OCI-LY7 (cell line): ENCODE measurements around the gene CCDC126. TPM values are rescaled to one million over a fixed set of nuclear protein-coding genes. Genes with fewer than 3 reads are reported as not detected.
"Not testable (repeated sequence)": the region's sequence is repeated elsewhere in the genome, so short reads cannot be mapped to it uniquely, and the experiment has no call there.

Source experiments
- BruUV-seq: library from RNA; stranded (reverse); fragments of 400-500 nt; replicated peaks from 2 replicates; lab custom pipeline; 2021; lab: Mats Ljungman, UMichigan
- CTCF ChIA-PET: fragments of 300-600 bp; sonication (Branson Sonifier 250); formaldehyde crosslinking; loops from one replicate; lab custom pipeline; 2022; ENCODE audit warnings: antibody characterized with exemption; ENCODE audit not compliant: unreplicated experiment; lab: Charles Lee
- POLR2A ChIA-PET: fragments of 300-600 bp; sonication (Branson Sonifier 250); formaldehyde crosslinking; loops from one replicate; lab custom pipeline; 2022; ENCODE audit warnings: antibody characterized with exemption; lab: Charles Lee
- DNase-seq: peaks from one replicate; pipeline ENCODE4 v3.0.0-alpha.2; 2015; ENCODE audit warnings: low spot score
- H2AFZ ChIP-seq: fragments of 200-600 bp; sonication (generic), shearing (Covaris generic); 2 replicates; pipeline ENCODE4 v1.6.1; 2014; ENCODE audit warnings: mild to moderate bottlenecking, antibody characterized with exemption, low read length, moderate library complexity
- H3K27ac ChIP-seq: fragments of 200-600 bp; sonication (generic); 2 replicates; pipeline ENCODE4 v1.5.1; 2014; ENCODE audit warnings: mixed run types, low read depth, mild to moderate bottlenecking, moderate library complexity, low read length, inconsistent platforms; ENCODE audit not compliant: poor library complexity, severe bottlenecking
- H3K36me3 ChIP-seq: fragments of 200-600 bp; sonication (generic); 2 replicates; pipeline ENCODE4 v1.6.1; 2014; ENCODE audit warnings: mild to moderate bottlenecking, antibody characterized with exemption, low read length, moderate library complexity, mixed read lengths; ENCODE audit not compliant: insufficient read depth
- H3K4me1 ChIP-seq: fragments of 200-600 bp; sonication (generic); 2 replicates; pipeline ENCODE4 v1.5.1; 2014; ENCODE audit warnings: mild to moderate bottlenecking, low read length; ENCODE audit not compliant: insufficient read depth, poor library complexity, severe bottlenecking
- H3K4me2 ChIP-seq: fragments of 200-600 bp; sonication (generic); 2 replicates; pipeline ENCODE4 v1.6.1; 2014; ENCODE audit warnings: mild to moderate bottlenecking, low read length
- H3K4me3 ChIP-seq: fragments of 200-600 bp; sonication (generic); 2 replicates; pipeline ENCODE4 v1.5.1; 2014; ENCODE audit warnings: mild to moderate bottlenecking, low read depth, low read length; ENCODE audit not compliant: poor library complexity, severe bottlenecking
- H3K79me2 ChIP-seq: fragments of 200-600 bp; sonication (generic); 2 replicates; pipeline ENCODE4 v1.6.1; 2016; ENCODE audit warnings: low read depth, mild to moderate bottlenecking, low read length, moderate library complexity, mixed read lengths; ENCODE audit not compliant: insufficient read depth
- H3K9me2 ChIP-seq: fragments of 200-600 bp; sonication (generic); 2 replicates; pipeline ENCODE4 v1.6.1; 2016; ENCODE audit warnings: mild to moderate bottlenecking, low read length, mixed read lengths; ENCODE audit not compliant: insufficient read depth
- H3K9me3 ChIP-seq: fragments of 200-600 bp; sonication (generic); 2 replicates; pipeline ENCODE4 v1.6.1; 2014; ENCODE audit warnings: mild to moderate bottlenecking, mixed run types, low read length, mixed read lengths
- H4K20me1 ChIP-seq: fragments of 200-600 bp; sonication (generic); 2 replicates; pipeline ENCODE4 v1.6.1; 2014; ENCODE audit warnings: mild to moderate bottlenecking, antibody characterized with exemption, low read length, moderate library complexity, mixed read lengths; ENCODE audit not compliant: insufficient read depth
- EZH2phosphoT487 ChIP-seq: fragments of 200-600 bp; sonication (generic); IDR thresholded peaks from 2 replicates; pipeline ENCODE4 v1.6.1; 2018; ENCODE audit warnings: low read depth, borderline replicate concordance, mild to moderate bottlenecking, mixed run types, antibody characterized with exemption, low read length, moderate library complexity, mixed read lengths
- intact Hi-C: fragments of 100-400 bp; cut with micrococcal nuclease; formaldehyde crosslinking; loops from one replicate; pipeline ENCODE4 v1.10.0; 2022; ENCODE audit not compliant: unreplicated experiment
- total RNA-seq, 2 experiments: library from RNA; depleted of rRNA in 1 of 2; stranded (reverse); fragments of >200 nt in 1 of 2; shearing (Covaris generic) in 1 of 2; gene quantifications; 2 replicates each; pipeline ENCODE4 v1.2.3, GENCODE V29; 2014 to 2022
- TF ChIP-seq, protein P1 (sequence below): fragments of 200-600 bp; sonication (generic); conservative IDR thresholded peaks from 2 replicates; pipeline ENCODE4 v1.5.1; 2014; ENCODE audit warnings: mild to moderate bottlenecking, antibody characterized with exemption, low read length, moderate library complexity, mixed read lengths

The CCDC126 gene
- total RNA-seq, 2 experiments from 2014 or later, result 9.6 to 14.2 TPM

DNA sequence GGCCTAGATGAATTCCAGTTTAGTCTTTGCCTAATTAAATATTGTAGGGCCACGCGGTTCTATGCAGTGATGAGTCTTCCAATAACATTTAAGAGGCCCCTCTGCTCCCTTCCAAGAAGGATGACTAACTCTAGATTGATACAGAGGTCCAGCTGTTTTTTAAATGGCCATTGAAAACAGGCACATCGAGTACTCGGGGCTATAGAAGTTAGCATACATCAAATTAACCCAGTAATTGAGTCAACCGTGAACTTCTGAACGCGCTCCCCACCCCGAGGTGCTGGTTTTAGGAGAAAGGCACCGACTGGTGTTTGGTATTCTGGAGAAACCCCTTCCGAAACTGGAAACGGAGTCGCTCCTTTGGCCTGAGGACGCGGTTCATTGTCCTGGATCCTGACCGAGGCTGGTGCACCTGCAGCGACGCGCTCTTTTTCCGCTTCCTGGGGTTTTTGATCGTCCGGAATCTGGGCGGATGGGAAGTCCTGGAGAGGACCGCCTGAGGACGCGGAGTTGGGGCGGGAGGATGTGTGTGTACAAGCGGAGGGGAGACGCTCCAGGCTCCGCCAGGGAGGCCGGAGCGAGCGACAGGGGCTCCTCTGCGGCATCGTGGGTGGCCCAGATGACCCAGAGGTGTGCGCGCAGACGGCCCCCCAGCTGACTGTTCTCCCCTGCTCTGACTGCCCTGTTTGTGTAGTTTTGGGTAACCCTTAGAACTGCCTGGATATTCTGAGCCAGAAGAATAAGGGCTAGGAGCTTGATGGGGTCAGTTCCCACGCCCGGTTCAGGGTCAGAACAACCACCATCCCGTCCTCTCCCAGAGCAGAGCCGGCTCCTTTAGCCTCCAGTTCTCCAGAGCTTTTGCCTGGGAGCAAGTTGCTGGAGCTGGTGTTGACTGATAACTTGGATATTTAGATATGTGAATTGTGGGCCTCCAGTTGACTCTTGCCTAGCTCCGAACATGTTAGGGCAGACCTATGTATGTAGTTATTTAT, 83.5 kb downstream of the CCDC126 start:
- Histone ChIP-seq H3K4me2 (peak overlapping the region; percentile 75), H3K27ac (peak overlapping the region; percentile 27), H3K4me1 (peaks cover 7% of the 10 kb centered on the region), H3K9me3 (no peaks in the 10 kb centered on the region), H3K36me3 (no peaks in the 10 kb centered on the region), H3K79me2 (no peaks in the 10 kb centered on the region), H4K20me1 (no peaks in the 10 kb centered on the region), H3K4me3 (peak overlapping the region; percentile 70), H3K9me2 (no peaks in the 10 kb centered on the region), H2AFZ (peak overlapping the region; percentile 68)
- intact Hi-C loops, result no loop called here
- BruUV-seq, result TSS peak; percentile 90
- TF ChIP-seq, protein P1, sequence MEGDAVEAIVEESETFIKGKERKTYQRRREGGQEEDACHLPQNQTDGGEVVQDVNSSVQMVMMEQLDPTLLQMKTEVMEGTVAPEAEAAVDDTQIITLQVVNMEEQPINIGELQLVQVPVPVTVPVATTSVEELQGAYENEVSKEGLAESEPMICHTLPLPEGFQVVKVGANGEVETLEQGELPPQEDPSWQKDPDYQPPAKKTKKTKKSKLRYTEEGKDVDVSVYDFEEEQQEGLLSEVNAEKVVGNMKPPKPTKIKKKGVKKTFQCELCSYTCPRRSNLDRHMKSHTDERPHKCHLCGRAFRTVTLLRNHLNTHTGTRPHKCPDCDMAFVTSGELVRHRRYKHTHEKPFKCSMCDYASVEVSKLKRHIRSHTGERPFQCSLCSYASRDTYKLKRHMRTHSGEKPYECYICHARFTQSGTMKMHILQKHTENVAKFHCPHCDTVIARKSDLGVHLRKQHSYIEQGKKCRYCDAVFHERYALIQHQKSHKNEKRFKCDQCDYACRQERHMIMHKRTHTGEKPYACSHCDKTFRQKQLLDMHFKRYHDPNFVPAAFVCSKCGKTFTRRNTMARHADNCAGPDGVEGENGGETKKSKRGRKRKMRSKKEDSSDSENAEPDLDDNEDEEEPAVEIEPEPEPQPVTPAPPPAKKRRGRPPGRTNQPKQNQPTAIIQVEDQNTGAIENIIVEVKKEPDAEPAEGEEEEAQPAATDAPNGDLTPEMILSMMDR, result no peak
- no peak for TF ChIP-seq EZH2phosphoT487
- POLR2A ChIA-PET, result interaction anchor here (0.6 to 1.7 kb wide), 4 partner anchors 8 to 76 kb away, joined by 3 to 6 read pairs (median 4); no protein-coding TSS in a partner anchor
- DNase-seq, result peak; percentile 27
- CTCF ChIA-PET, result no interaction called here

DNA sequence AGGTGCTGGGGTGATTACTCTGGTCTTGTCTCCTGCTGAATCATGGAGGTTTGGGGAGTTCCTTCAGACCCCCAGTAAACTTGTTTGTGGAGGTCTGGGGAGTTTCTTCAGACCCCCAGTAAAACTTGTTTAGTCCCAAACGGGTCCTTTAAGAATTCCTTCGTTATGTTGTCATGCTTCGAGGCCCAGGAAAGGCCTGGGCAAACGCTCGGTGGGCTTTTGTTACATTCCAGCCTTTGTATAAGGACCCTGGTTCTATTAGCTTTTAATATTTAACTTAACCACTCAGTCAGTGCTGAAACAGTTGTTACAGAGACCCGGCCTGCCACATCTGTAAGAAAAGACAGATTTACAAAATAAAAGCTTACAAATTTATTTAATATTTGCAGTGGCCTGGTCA, 86.9 kb downstream of the CCDC126 start:
- DNase-seq, H3K79me2 ChIP-seq, H3K9me2 ChIP-seq, CTCF ChIA-PET, H3K9me3 ChIP-seq, POLR2A ChIA-PET, H3K4me1 ChIP-seq, intact Hi-C loops, H4K20me1 ChIP-seq, BruUV-seq, H3K36me3 ChIP-seq, H3K4me3 ChIP-seq, H3K27ac ChIP-seq, H3K4me2 ChIP-seq, H2AFZ ChIP-seq: not testable (repeated sequence)

- Histone ChIP-seq H3K4me1 (peaks cover 3% of the 10 kb centered on the region), H3K36me3 (no peaks in the 10 kb centered on the region), H3K4me2 (no peak overlapping the region), H3K4me3 (no peak overlapping the region), H3K9me2 (no peaks in the 10 kb centered on the region), H3K79me2 (no peaks in the 10 kb centered on the region), H2AFZ (no peak overlapping the region), H4K20me1 (no peaks in the 10 kb centered on the region), H3K27ac (no peak overlapping the region), H3K9me3 (no peaks in the 10 kb centered on the region)
- ChIA-PET POLR2A (interaction anchor here (0.6 kb wide), 1 partner anchor 1653 kb away, joined by 3 read pairs; no protein-coding TSS in a partner anchor), CTCF (no interaction called here)
- TF ChIP-seq, protein P1, result no peak
- no peak for TF ChIP-seq EZH2phosphoT487
- intact Hi-C loops, result no loop called here
- no TSS peak for BruUV-seq
- DNase-seq, result no peak
Observed at GRCh38 chr7:23685731-23686130, 88.5 kb downstream of the CCDC126 start.
